Choroid plexus epithelial cell (primary cell): ENCODE results near the gene WNT7B.

Experiments
- DNase-seq: peaks from one replicate; pipeline ENCODE4 v3.0.0-alpha.2; 2010; ENCODE audit warnings: low read depth
- H3K4me3 ChIP-seq: 2 replicates; pipeline ENCODE4 v1.5.1; 2011; ENCODE audit warnings: low read depth, mild to moderate bottlenecking, control low read depth, low read length, moderate library complexity
- TF ChIP-seq, protein P1 (sequence below): conservative IDR thresholded peaks from 2 replicates; pipeline ENCODE4 v1.5.1; 2011; ENCODE audit warnings: low read depth, mild to moderate bottlenecking, control low read depth, inconsistent platforms, low read length, moderate library complexity

The WNT7B gene

DNA sequence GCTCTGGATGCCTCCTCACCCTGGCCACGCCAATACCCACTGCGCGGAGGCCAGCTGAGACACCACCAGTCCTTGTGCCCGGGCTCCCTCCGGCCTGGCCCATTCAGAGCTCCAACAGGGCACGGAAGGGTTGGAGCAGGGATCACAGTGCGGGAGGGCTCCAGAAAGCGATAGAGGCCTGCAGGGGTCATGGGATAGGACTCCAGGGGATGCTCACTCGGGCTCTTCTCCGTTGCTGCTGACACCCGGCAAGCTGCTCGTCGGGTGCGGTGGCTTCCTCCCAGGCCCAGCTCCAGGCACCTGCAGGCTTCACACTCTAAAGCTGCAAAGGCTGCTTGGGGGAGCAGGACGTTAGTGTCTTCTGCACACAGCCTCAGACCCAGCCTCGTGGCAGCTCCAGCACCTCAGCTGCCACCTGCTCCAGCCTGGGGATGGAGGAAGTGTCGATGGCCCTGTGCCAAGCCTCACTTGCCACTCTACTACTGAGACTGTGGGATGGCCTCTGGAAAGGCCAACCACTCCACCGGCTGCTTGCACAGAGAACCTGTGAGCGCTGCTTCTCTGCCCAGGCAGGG, 10.6 kb downstream of the WNT7B start:
- no peak for DNase-seq
- TF ChIP-seq, protein P1, sequence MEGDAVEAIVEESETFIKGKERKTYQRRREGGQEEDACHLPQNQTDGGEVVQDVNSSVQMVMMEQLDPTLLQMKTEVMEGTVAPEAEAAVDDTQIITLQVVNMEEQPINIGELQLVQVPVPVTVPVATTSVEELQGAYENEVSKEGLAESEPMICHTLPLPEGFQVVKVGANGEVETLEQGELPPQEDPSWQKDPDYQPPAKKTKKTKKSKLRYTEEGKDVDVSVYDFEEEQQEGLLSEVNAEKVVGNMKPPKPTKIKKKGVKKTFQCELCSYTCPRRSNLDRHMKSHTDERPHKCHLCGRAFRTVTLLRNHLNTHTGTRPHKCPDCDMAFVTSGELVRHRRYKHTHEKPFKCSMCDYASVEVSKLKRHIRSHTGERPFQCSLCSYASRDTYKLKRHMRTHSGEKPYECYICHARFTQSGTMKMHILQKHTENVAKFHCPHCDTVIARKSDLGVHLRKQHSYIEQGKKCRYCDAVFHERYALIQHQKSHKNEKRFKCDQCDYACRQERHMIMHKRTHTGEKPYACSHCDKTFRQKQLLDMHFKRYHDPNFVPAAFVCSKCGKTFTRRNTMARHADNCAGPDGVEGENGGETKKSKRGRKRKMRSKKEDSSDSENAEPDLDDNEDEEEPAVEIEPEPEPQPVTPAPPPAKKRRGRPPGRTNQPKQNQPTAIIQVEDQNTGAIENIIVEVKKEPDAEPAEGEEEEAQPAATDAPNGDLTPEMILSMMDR = no peak
- no peak overlapping the region for H3K4me3 ChIP-seq

DNA sequence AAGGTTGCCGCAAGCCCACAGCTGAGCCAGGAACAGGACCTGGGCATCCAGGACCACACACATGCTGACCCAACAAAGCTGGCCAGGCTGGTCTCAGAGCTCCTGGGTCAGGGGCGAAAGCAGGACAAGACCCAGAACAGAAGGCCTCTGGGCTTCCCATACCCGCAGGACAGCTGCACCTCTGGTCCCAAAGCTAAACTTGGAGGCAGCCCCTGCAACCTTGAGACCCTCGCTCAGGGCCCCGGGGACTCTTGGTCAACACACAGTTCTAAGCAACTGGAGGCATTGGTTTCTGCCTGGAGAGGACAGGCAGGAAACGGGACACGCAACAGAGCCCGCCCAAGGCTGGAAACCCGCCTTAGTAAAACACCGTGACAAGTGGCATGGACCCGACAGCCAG, 11.4 kb downstream of the WNT7B start:
- no peak overlapping the region for H3K4me3 ChIP-seq
- no peak for DNase-seq
- TF ChIP-seq, protein P1 = no peak

DNA sequence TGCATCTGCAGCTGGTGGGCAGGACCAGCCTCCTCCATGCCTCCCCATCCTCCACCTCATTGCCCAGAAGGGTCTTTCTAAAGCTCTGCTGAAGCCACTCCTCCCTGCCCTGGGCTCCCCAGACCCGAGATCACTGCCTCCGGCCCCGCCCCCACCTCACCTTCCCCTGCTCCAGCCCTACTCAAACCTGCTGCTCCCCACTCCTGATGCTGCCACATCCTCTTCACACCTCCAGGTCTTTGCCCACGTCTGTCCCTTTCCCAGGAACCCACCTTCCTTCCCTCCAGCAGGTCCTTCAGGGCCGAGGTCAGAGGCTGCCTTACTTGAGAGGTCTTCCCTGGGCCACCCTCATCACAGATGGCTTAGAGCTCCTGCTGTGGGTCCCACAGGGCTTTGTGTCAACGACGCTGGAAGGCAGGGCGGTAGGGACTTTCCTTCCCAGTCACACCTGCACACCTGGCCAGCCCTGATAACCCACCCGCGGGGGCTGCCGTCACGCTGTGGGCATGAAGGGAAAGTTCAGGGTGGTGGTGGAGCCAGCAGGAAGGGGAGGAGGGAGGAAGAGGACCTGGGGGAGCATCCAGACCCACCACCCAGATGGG, 11.9 kb downstream of the WNT7B start:
- no peak overlapping the region for H3K4me3 ChIP-seq
- no peak for DNase-seq
- TF ChIP-seq, protein P1 = no peak

DNA sequence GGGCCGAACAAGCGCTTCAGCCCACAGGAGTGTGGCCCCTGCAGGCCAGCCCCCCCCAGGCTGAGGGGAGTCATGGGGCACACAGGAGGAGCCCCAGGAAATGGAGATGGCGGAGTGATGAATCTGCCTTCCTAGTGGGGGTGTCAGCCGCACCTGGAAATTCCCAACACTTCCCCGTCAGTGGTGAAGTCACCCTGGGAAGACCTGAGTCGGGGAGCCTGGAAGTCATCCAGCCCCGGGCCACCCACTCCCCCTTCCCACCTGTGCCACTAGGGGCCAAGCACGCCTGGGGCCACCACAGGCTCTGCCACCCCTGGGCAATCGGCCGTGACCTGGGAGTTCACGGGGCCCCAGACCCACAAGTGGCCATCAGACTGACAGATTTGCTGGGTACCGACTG, 12.6 kb downstream of the WNT7B start:
- no peak for DNase-seq
- TF ChIP-seq, protein P1 = no peak
- H3K4me3 ChIP-seq = no peak overlapping the region

DNA sequence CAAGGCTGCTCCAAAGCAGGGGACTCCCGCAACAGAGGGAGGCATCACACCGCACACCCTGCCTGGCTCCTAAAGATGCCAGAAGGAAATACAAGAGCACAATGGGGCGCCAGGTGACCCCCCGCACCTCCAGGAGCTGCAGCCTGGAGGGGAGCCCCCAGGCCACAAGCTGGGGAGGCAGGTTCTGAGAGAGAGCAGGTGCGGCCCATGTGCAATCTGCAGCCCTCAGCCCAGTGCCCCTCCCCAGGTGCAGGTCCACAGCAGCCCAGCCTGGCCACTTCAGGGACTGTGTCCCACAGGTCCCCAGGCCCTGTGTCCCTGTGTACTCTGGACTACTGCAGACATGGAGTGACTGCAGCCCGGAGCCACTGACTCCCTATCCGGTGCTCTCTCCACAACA, 13.1 kb downstream of the WNT7B start:
- no peak overlapping the region for H3K4me3 ChIP-seq
- TF ChIP-seq, protein P1 = no peak
- no peak for DNase-seq

DNA sequence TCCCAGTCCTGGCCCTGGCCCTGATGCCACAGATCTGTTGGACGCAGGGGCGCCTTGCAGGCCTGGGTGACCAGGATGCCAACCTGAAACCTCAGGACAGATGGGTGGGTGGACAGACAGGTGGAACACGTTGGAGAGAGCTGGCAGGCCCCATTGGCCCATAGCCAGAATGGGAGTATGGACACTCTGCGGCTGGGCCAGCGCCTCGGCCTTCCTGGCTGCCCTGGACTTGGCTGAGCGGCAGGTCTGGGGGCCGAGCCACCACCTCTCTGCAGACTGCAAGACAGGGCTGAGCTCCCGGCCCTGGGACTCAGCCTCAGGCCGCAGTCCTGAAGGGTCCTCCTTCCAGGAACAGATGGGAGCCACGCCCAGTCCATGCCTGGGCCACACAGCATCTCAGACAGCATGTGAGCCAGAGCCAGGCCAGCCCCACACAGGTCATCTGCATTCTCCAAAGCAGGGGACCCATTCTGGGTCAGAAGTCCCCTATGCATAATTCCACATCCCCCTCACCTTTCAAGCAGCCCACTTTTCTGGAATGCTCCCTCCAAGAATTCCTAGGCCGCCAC, 14.1 kb downstream of the WNT7B start:
- DNase-seq = no peak
- no peak overlapping the region for H3K4me3 ChIP-seq
- TF ChIP-seq, protein P1 = no peak

DNA sequence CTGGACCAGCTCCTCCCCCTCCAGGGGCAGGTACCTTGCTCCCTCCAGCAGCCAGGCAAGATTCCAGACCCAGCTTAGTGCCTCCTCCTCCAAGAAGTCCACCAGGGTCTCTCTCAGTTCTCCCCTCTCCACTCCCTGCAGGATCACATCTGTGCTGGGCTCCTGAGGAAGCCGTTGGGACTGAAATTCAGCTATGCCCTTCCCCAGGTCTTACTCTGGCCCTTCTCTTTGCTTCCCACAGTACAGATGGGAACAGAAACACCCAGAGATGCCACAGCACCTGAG, 14.6 kb downstream of the WNT7B start:
- DNase-seq = no peak

More for the DNA sequence above, 14.6 kb downstream of the WNT7B start:
- no peak overlapping the region for H3K4me3 ChIP-seq
- TF ChIP-seq, protein P1 = no peak
